ENCODE measurements around the gene PPP1R3G.

Gene PPP1R3G

DNA sequence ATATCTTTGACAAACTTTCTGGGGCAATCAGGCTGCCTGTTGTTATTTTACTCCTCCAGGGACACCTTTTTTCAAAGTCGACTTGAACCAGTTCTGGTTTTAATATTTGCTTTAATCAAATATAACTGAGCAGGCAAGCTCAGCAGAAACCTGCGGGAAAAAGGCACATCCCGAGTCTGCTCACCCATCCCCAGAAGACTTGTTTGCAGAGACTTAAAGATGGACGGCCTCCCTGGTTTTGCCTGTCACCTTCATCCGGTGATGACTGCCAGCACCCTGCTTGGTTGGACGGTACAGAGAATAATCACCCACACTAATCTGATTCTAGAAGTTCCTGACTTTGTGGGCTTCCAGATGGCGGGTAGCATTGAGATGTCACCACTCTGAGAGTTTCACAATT is 36.8 kb downstream of the PPP1R3G start:
- TF ChIP-seq POLR2AphosphoS5 (IDR thresholded peaks at IDR 0.05; ENCODE audit: low read depth, low read length) = no peak
- no peak for TF ChIP-seq SIN3A (IDR thresholded peaks at IDR 0.05; ENCODE audit: borderline replicate concordance, insufficient read depth, low read length)
- no peak for TF ChIP-seq FOXP2 (optimal IDR thresholded peaks at IDR 0.05; ENCODE audit: borderline replicate concordance, extremely low read depth, extremely low read length, insufficient read depth)
- TF ChIP-seq, protein P1, sequence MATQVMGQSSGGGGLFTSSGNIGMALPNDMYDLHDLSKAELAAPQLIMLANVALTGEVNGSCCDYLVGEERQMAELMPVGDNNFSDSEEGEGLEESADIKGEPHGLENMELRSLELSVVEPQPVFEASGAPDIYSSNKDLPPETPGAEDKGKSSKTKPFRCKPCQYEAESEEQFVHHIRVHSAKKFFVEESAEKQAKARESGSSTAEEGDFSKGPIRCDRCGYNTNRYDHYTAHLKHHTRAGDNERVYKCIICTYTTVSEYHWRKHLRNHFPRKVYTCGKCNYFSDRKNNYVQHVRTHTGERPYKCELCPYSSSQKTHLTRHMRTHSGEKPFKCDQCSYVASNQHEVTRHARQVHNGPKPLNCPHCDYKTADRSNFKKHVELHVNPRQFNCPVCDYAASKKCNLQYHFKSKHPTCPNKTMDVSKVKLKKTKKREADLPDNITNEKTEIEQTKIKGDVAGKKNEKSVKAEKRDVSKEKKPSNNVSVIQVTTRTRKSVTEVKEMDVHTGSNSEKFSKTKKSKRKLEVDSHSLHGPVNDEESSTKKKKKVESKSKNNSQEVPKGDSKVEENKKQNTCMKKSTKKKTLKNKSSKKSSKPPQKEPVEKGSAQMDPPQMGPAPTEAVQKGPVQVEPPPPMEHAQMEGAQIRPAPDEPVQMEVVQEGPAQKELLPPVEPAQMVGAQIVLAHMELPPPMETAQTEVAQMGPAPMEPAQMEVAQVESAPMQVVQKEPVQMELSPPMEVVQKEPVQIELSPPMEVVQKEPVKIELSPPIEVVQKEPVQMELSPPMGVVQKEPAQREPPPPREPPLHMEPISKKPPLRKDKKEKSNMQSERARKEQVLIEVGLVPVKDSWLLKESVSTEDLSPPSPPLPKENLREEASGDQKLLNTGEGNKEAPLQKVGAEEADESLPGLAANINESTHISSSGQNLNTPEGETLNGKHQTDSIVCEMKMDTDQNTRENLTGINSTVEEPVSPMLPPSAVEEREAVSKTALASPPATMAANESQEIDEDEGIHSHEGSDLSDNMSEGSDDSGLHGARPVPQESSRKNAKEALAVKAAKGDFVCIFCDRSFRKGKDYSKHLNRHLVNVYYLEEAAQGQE (IDR thresholded peaks at IDR 0.05; ENCODE audit: insufficient read depth in 1 of 2, low read depth in 2 of 2, low read length in 2 of 2) = no peak
- no peak for TF ChIP-seq TAF1 (IDR thresholded peaks at IDR 0.05; ENCODE audit: borderline replicate concordance, insufficient read depth, low read length)

DNA sequence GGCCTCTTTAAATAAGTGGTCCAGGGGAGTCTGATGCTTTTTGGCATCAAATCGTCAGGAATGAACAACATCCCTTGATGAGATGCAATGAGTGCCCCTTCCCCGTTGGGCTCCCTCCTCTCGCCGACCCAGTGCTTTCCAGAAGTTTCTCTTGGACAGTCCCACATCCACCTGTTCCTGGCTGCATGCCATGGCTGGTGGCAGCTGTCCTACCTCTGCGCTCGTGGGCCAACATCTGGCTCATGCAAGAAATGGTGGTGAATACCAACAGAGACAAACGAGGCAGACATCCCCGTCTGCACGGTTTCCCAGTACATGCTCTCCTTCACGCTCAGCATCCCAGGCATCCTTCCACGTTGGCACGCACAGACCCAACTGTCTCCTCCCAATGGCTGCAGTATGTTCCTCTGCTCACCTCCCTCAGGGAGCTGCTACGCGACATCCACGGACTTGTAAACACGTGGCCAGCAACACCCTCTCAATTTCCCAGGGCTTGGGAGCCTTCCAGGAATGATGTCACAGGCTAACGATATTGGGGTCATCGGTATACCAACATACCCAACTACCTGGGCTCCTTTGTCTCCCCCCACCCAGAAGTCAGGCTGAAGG is 37.5 kb downstream of the PPP1R3G start:
- TF ChIP-seq POLR2AphosphoS5 (IDR thresholded peaks at IDR 0.05; ENCODE audit: low read depth, low read length) = no peak
- no peak for TF ChIP-seq TAF1 (IDR thresholded peaks at IDR 0.05; ENCODE audit: borderline replicate concordance, insufficient read depth, low read length)

DNA sequence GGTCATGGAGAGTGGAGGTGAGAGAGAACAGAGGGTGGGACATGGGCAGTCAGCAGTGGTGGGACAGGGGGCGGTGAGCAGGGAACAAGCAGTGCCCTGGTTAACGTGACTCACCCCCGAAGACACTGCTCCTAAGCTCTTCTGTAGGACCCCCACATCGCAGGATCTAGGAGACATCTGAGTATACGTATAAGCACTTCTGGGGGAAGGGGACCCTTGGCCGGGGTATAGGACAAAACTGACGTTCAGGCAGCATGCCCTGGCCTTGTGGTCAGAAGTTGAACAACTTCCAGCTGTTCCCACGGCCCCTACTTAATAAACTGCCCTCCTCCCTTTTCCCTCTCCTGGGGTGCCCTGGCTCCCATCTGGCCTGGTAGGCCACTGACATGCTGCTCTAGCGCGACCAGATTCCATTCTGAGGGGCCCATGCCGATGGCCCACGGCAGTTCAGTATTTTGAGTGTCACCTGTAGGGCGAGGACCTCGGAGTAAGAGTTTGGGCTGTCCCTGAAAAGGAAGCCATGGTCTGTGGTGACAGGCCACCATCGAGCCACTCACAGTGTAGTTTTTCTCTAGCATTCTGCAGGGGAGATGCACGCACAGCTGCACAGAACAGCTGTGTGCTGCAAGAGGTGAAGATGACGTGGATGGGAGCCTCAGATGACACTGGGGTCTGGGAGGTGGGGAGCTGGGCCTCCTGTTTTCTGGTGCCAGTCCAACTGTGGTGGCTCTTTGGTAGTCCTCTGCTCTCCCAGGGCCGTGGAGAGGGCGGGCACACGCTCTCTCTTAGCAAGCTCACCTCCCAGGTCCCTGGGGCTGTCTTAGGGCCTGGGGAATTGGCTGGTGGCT is 38.4 kb downstream of the PPP1R3G start:
- TF ChIP-seq TAF1 (IDR thresholded peaks at IDR 0.05; ENCODE audit: borderline replicate concordance, insufficient read depth, low read length) = no peak
- TF ChIP-seq FOXP2 (optimal IDR thresholded peaks at IDR 0.05; ENCODE audit: borderline replicate concordance, extremely low read depth, extremely low read length, insufficient read depth) = no peak
- no peak for TF ChIP-seq SIN3A (IDR thresholded peaks at IDR 0.05; ENCODE audit: borderline replicate concordance, insufficient read depth, low read length)
- TF ChIP-seq, protein P1 (IDR thresholded peaks at IDR 0.05; ENCODE audit: insufficient read depth in 1 of 2, low read depth in 2 of 2, low read length in 2 of 2) = no peak
- TF ChIP-seq POLR2AphosphoS5 (IDR thresholded peaks at IDR 0.05; ENCODE audit: low read depth, low read length) = no peak

DNA sequence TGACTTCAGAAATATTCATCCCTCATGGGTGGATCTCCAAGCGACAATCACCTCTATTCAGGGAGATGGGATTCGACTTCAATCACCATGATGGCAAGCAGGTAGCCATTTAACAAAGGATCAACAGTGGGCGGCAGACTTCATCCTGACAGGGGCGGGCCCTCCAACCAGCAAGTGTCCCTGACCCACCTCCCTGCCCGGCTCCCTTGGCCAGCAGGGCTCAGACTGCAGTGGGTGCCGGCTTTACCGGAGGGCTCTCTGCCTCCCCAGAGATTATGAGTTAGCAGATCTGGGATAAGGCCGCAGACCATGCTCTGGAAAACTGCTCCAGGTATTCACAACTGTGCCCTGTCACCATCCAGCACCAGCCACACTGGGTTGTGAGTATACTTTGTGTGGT is 39.4 kb downstream of the PPP1R3G start:
- TF ChIP-seq POLR2AphosphoS5 (IDR thresholded peaks at IDR 0.05; ENCODE audit: low read depth, low read length) = no peak
- no peak for TF ChIP-seq SIN3A (IDR thresholded peaks at IDR 0.05; ENCODE audit: borderline replicate concordance, insufficient read depth, low read length)
- TF ChIP-seq, protein P1 (IDR thresholded peaks at IDR 0.05; ENCODE audit: insufficient read depth in 1 of 2, low read depth in 2 of 2, low read length in 2 of 2) = no peak
- TF ChIP-seq TAF1 (IDR thresholded peaks at IDR 0.05; ENCODE audit: borderline replicate concordance, insufficient read depth, low read length) = no peak
- TF ChIP-seq FOXP2 (optimal IDR thresholded peaks at IDR 0.05; ENCODE audit: borderline replicate concordance, extremely low read depth, extremely low read length, insufficient read depth) = no peak

DNA sequence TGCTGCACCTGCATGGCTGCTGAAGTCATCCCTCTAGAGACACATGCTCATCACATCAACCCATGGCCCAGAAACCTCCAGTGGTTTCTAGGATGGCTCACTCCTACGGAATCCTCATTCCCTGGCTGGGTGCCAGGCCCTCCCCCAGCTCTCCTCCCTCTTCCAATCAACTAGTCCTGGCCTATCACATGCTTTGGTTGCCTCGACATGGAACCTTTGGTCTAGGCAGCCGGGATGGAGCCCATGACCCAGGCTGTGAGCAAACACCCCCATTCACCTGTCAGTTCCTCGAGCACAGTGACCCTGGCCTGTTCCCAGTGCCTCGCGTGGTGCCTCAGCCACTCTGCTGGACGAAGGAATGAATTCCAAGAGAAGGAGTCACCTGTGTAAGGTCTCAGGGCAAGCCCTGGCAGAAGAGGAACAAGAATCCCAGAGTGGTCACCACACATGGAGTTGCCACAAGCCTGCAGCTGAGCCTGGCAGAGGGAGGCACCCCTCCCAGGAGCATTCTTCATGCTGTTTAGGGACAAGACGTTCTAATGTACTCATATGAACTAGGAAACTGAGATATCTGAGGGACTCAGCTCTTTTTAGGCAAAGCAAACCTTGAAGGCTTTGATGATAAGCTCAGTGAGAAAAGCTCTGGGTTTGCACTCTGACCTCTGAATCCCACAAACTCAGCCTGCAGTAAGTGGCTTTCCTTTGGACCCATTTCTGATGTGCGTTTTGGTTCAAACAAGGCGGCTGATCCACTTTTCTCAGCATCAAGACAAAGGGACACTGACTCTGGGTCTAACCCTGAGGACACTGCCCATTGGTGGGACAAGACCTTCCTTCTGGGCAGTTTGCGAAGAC is 40.2 kb downstream of the PPP1R3G start:
- TF ChIP-seq, protein P1 (IDR thresholded peaks at IDR 0.05; ENCODE audit: insufficient read depth in 1 of 2, low read depth in 2 of 2, low read length in 2 of 2) = no peak
- no peak for TF ChIP-seq FOXP2 (optimal IDR thresholded peaks at IDR 0.05; ENCODE audit: borderline replicate concordance, extremely low read depth, extremely low read length, insufficient read depth)
- TF ChIP-seq TAF1 (IDR thresholded peaks at IDR 0.05; ENCODE audit: borderline replicate concordance, insufficient read depth, low read length) = no peak
- no peak for TF ChIP-seq POLR2AphosphoS5 (IDR thresholded peaks at IDR 0.05; ENCODE audit: low read depth, low read length)
- TF ChIP-seq SIN3A (IDR thresholded peaks at IDR 0.05; ENCODE audit: borderline replicate concordance, insufficient read depth, low read length) = no peak

All from PFSK-1 (cell line).